Measurements from ENCODE around the gene PCDHGA8.

The PCDHGA8 gene

DNA sequence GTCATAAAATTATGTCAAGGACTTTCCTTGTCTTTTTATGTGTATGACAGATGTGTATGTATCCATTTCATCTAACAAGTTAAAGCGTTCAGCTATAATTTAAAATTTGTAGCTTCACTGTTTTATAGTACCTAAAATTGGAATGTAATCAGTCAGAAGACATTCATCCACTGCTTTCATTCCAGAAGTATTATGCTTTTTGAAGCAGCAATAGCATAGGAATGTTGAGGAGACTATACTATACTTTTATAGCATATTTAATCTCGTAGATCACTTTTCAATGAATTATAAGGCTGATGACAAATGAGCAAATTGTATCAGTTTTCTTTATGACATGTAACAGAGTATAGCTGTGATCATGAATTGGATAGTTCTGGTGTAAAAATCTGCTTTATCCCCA is 44.8 kb downstream of the PCDHGA8 start:
- DNase-seq, result no peak

DNA sequence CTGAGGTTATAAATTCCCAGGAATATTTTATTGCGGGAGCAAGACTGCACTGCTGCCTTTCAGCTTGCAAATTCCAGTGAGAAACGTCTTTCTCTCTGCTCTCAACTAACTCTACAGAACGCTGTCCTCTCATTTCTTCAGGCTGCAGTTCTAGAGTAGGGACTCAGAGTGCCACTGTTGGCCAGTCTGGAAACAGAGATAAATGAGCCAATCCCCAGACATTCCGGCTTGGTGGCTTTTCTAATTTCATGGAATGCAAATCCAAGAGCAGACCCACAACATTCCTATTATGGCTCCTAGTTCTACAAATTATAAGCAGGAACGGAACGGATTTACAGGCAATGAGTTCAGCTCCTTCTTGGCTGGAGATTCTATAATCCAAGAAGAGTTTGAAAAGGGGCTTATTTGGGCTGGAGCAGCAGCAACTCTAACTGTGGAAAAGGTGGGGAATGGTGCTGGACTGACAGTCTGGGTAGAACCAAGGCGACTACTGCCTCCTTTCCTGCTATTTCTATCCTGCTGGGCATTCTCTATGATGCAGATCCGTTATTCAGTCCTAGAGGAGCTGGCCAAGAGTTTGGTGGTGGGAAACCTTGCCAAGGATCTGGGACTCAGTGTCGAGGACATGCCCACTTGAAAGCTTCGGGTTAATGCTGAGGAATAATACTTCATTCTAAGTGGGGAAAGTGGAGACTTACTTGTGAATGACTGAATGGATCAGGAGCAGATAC is 47.1 kb downstream of the PCDHGA8 start:
- no peak for DNase-seq

DNA sequence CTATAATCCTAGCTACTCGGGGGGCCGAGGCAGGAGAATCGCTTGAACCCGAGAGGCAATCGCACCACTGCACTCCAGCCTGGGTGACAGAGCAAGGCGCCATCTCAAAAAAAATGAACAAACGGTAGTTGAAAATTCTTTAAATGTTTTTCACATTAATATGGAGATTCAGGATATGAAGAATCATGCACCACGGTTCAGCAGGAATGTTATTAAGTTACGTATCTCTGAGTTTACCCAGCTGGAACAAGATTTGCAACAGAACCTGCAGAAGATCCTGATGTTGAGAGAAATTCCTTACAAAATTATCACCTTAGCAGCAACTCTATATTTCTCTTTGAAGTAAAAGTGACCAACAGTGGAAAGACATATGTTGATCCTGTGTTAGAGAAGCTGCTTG is 47.9 kb downstream of the PCDHGA8 start:
- no peak for DNase-seq

DNA sequence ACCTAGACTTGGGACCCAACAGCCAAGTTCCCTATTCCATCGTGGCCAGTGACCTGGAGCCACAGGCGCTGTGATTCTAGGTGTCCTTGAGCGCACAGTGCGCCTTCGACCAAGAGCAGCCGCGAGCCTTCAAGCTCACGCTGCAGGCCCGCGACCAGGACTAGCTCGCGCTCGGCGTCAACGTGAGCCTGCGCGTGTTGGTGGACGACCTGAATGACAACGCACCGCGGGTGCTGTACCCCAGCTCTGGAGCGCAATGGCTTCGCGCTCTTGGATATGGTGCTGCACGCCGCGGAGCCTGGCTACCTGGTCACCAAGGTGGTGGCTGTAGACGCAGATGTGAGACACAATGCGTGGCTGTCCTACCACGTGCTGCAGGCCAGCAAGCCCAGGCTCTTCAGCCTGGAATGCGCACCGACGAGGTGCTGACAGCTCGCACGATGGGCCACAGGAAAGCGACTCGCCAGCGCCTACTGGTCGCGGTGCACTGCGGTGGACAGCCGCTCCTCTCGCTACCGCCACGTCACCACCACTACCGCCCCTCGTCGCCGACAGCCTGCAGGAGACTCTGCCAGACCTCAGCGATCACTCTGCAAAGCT is 49.2 kb downstream of the PCDHGA8 start:
- DNase-seq, result no peak
